Measurements from ENCODE around the gene BLOC1S1.
A peak's percentile ranks its signal among the peaks of the same experiment; 100 is the strongest.

The BLOC1S1 gene

GRCh38 chr12:55745361-55746173 lies 29.7 kb downstream of the BLOC1S1 start:
- no peak for DNase-seq
- TF ChIP-seq, protein P1, sequence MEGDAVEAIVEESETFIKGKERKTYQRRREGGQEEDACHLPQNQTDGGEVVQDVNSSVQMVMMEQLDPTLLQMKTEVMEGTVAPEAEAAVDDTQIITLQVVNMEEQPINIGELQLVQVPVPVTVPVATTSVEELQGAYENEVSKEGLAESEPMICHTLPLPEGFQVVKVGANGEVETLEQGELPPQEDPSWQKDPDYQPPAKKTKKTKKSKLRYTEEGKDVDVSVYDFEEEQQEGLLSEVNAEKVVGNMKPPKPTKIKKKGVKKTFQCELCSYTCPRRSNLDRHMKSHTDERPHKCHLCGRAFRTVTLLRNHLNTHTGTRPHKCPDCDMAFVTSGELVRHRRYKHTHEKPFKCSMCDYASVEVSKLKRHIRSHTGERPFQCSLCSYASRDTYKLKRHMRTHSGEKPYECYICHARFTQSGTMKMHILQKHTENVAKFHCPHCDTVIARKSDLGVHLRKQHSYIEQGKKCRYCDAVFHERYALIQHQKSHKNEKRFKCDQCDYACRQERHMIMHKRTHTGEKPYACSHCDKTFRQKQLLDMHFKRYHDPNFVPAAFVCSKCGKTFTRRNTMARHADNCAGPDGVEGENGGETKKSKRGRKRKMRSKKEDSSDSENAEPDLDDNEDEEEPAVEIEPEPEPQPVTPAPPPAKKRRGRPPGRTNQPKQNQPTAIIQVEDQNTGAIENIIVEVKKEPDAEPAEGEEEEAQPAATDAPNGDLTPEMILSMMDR (IDR thresholded peaks at IDR 0.05) = no peak
- H3K27ac ChIP-seq = peak overlapping the region in 1 of 2 donors; percentile 28
- no peaks in the 10 kb centered on the region for H3K9me3 ChIP-seq
- peaks cover 0 to 4% (median 0%) of the 10 kb centered on the region in 3 donors for H3K36me3 ChIP-seq
- H3K4me1 ChIP-seq = peaks cover 0 to 34% (median 26%) of the 10 kb centered on the region in 4 donors
- H3K4me3 ChIP-seq = no peak overlapping the region
- intact Hi-C loops (cut with DNase I; ENCODE audit: low total_unique reads) = loop anchor here (5.0 kb wide), 1 partner anchor 62 kb away; no protein-coding TSS in a partner anchor
- no peaks in the 10 kb centered on the region for H3K27me3 ChIP-seq

GRCh38 chr12:55746174-55746912 lies 30.5 kb downstream of the BLOC1S1 start:
- Histone ChIP-seq H3K4me3 (no peak overlapping the region), H3K36me3 (peaks cover 5 to 10% (median 5%) of the 10 kb centered on the region in 3 donors), H3K9me3 (no peaks in the 10 kb centered on the region), H3K27me3 (no peaks in the 10 kb centered on the region), H3K4me1 (peaks cover 0 to 34% (median 26%) of the 10 kb centered on the region in 4 donors), H3K27ac (no peak overlapping the region)
- DNase-seq = no peak
- intact Hi-C loops (cut with DNase I; ENCODE audit: low total_unique reads) = loop anchor here (5.0 kb wide), 1 partner anchor 61 kb away; no protein-coding TSS in a partner anchor
- TF ChIP-seq, protein P1 (IDR thresholded peaks at IDR 0.05) = no peak

DNA sequence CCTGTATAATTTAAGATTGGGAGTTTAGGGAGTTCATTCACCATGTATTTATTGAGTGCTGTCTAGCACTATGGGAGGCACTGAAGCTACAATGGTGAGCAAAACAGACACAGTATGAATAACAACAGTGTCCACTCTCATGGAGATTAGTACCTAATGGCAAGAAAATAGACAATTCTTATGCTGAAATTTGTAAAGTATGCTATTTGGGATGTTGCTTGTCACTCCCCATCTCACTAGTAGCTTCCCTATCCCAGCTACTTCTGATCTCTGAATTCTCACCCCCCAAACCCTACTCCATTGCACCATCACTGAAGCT lies 31.0 kb downstream of the BLOC1S1 start:
- DNase-seq = no peak
- TF ChIP-seq, protein P1 (IDR thresholded peaks at IDR 0.05) = no peak
- H3K27ac ChIP-seq = no peak overlapping the region
- intact Hi-C loops (cut with DNase I; ENCODE audit: low total_unique reads) = loop anchor here (5.0 kb wide), 1 partner anchor 60 kb away; no protein-coding TSS in a partner anchor
- no peaks in the 10 kb centered on the region for H3K9me3 ChIP-seq
- H3K4me3 ChIP-seq = no peak overlapping the region
- no peaks in the 10 kb centered on the region for H3K27me3 ChIP-seq
- H3K36me3 ChIP-seq = peaks cover 6 to 15% (median 9%) of the 10 kb centered on the region in 3 donors
- H3K4me1 ChIP-seq = peaks cover 0 to 34% (median 26%) of the 10 kb centered on the region in 4 donors

- intact Hi-C loops (cut with DNase I; ENCODE audit: low total_unique reads) = loop anchor here (5.0 kb wide), 1 partner anchor 59 kb away; no protein-coding TSS in a partner anchor
- TF ChIP-seq, protein P1 (IDR thresholded peaks at IDR 0.05) = no peak
- Histone ChIP-seq H3K4me1 (peaks cover 0 to 30% (median 23%) of the 10 kb centered on the region in 4 donors), H3K27me3 (no peaks in the 10 kb centered on the region), H3K9me3 (no peaks in the 10 kb centered on the region), H3K4me3 (no peak overlapping the region), H3K36me3 (peaks cover 19 to 31% (median 25%) of the 10 kb centered on the region in 3 donors), H3K27ac (no peak overlapping the region)
- no peak for DNase-seq
These were observed 32.6 kb downstream of the BLOC1S1 start for GRCh38 chr12:55748230-55748993.

DNA sequence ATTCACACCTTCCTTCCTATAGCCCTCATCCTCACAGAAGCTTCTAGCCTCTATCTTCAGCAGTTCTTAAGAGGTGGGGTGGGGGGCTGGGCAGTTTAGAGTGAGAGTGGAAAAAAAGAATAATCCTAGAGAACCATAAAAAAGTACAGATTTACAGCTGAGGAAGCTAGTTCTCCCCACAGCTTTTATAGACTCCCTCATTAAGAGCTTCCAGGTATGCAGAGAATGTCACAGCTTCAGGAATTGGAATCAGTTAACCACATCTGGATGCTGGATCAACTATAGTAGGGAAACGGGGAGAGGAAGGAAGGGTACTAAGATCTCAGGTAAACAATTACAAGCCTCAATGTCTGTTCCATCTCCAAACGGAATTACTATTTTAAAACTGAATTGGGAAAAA lies 39.4 kb downstream of the BLOC1S1 start:
- Histone ChIP-seq H3K9me3 (no peaks in the 10 kb centered on the region), H3K4me3 (no peak overlapping the region), H3K36me3 (peaks cover 70 to 93% (median 75%) of the 10 kb centered on the region in 3 donors), H3K27me3 (no peaks in the 10 kb centered on the region), H3K27ac (no peak overlapping the region), H3K4me1 (no peaks in the 10 kb centered on the region)
- TF ChIP-seq, protein P1 (IDR thresholded peaks at IDR 0.05) = no peak
- intact Hi-C loops (cut with DNase I; ENCODE audit: low total_unique reads) = no loop called here
- DNase-seq = no peak
